ENCODE data around the gene ZGPAT. TPM values are rescaled to one million over a fixed set of nuclear protein-coding genes. Genes with fewer than 3 reads are reported as not detected.
A peak's percentile ranks its signal among the peaks of the same experiment; 100 is the strongest.

The ZGPAT gene
- total and polyA plus RNA-seq, 2 of the 13 experiments (the other 11 are each of a cell fraction or from before 2014, with no cell fraction given): 23.0 to 41.9 TPM

DNA sequence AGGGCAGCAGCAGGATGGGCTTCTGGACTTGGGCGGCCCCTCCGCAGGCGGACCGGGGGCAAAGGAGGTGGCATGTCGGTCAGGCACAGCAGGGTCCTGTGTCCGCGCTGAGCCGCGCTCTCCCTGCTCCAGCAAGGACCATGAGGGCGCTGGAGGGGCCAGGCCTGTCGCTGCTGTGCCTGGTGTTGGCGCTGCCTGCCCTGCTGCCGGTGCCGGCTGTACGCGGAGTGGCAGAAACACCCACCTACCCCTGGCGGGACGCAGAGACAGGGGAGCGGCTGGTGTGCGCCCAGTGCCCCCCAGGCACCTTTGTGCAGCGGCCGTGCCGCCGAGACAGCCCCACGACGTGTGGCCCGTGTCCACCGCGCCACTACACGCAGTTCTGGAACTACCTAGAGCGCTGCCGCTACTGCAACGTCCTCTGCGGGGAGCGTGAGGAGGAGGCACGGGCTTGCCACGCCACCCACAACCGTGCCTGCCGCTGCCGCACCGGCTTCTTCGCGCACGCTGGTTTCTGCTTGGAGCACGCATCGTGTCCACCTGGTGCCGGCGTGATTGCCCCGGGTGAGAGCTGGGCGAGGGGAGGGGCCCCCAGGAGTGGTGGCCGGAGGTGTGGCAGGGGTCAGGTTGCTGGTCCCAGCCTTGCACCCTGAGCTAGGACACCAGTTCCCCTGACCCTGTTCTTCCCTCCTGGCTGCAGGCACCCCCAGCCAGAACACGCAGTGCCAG is 11.0 kb upstream of the ZGPAT start, which contains the start of gene TNFRSF6B (continued):
- TF ChIP-seq ZMYM3 (CRISPR knock-in tag; IDR thresholded peaks at IDR 0.05): no peak
- no peak; the same call in 1 of the 2 replicates for TF ChIP-seq MEIS1 (CRISPR knock-in tag; IDR thresholded peaks at IDR 0.05; ENCODE audit: borderline replicate concordance)
- no peak; the same call in 1 of the 2 replicates for TF ChIP-seq ZSCAN21 (CRISPR knock-in tag; IDR thresholded peaks at IDR 0.05; ENCODE audit: borderline replicate concordance)
- peak; percentile 83; the same call in 1 of the 2 replicates for TF ChIP-seq ZNF766 (CRISPR knock-in tag; IDR thresholded peaks at IDR 0.05; ENCODE audit: borderline replicate concordance)
- peak; percentile 99 for TF ChIP-seq AGO2 (optimal IDR thresholded peaks at IDR 0.05; ENCODE audit: low read depth, low read length)
- TF ChIP-seq KLF6 (CRISPR knock-in tag; IDR thresholded peaks at IDR 0.05): no peak
- TF ChIP-seq MXD4 (CRISPR knock-in tag; IDR thresholded peaks at IDR 0.05): peak; percentile 71
- TF ChIP-seq HDAC2 (CRISPR knock-in tag; IDR thresholded peaks at IDR 0.05): 0 out of 2 replicates have a peak, but pooled peaks have one; percentile 32
- TF ChIP-seq LBX2 (CRISPR knock-in tag; IDR thresholded peaks at IDR 0.05; ENCODE audit: borderline replicate concordance): peak; percentile 79
- no peak for TF ChIP-seq ETV5 (CRISPR knock-in tag; IDR thresholded peaks at IDR 0.05; ENCODE audit: borderline replicate concordance)
- peak; percentile 65 for TF ChIP-seq ZNF414 (CRISPR knock-in tag; IDR thresholded peaks at IDR 0.05)
- TF ChIP-seq POLR2A (IDR thresholded peaks at IDR 0.05; ENCODE audit: insufficient read depth in 1 of 2, low read depth in 2 of 2, low read length in 2 of 2): peak in 1 of 2 experiments; percentile 58
- TF ChIP-seq MAZ (IDR thresholded peaks at IDR 0.05; ENCODE audit: borderline replicate concordance, low read depth, low read length): no peak; the same call in 1 of the 2 replicates
- TF ChIP-seq MAZ (CRISPR knock-in tag; IDR thresholded peaks at IDR 0.05; ENCODE audit: low read depth): peak; percentile 57
- TF ChIP-seq NONO (IDR thresholded peaks at IDR 0.05): no peak
- peak; percentile 80 for TF ChIP-seq NONO (CRISPR knock-in tag; conservative IDR thresholded peaks at IDR 0.05)
- TF ChIP-seq LRRFIP1 (CRISPR knock-in tag; conservative IDR thresholded peaks at IDR 0.05): no peak
- TF ChIP-seq ZFP82 (CRISPR knock-in tag; IDR thresholded peaks at IDR 0.05; ENCODE audit: borderline replicate concordance): no peak
